ENCODE results near the gene ALKBH6.
"Not testable (repeated sequence)": the region's sequence is repeated elsewhere in the genome, so short reads cannot be mapped to it uniquely, and the experiment has no call there.

The ALKBH6 gene

GRCh38 chr19:36043952-36044351 is 29.9 kb upstream of the ALKBH6 start:
- TF ChIP-seq ZNF274 (IDR thresholded peaks at IDR 0.05; ENCODE audit: low read depth, low read length): no peak
- H3K4me3 ChIP-seq (ENCODE audit: low read length): no peak overlapping the region

DNA sequence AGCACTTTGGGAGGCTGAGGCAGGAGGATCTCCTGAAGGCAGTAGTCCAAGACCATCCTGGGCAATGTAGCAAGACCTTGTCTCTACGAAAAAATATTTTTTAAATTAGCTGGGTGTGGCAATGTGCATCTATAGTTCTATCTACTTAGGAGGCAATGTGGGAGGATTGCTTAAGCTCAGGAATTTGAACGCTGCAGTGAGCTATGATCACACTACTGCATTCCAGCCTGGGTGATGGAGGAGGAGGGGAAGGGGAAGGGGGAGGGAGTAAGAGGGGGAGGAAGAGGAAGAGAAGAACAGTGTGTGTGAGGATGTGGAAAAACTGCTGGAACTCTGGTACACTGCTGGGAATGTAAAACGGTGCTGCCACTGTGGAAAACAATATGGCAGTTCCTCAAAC is 27.8 kb upstream of the ALKBH6 start:
- TF ChIP-seq ZNF274 (IDR thresholded peaks at IDR 0.05; ENCODE audit: low read depth, low read length): no peak
- H3K4me3 ChIP-seq (ENCODE audit: low read length): no peak overlapping the region

GRCh38 chr19:36041092-36041491 is 27.1 kb upstream of the ALKBH6 start:
- not testable (repeated sequence) for H3K4me3 ChIP-seq (ENCODE audit: low read length)

DNA sequence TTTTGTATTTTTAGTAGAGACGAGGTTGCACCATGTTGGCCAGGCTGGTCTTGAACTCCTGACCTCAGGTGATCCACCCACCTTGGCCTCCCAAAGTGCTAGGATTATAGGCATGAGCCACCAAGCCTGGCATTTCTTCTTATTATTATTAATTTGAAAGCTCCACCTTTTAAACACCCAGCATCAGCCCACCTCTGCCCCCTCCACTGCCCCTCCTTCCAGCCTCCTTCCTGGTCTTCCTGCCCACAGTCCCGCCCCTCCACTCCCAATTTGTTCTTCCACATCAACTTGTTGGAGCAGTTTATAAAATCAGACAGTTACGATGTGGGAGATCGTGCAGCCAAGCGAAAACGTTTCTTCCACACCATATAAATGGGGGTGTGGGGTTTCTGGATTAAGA is 26.5 kb upstream of the ALKBH6 start:
- TF ChIP-seq ZNF274 (IDR thresholded peaks at IDR 0.05; ENCODE audit: low read depth, low read length): no peak
- H3K4me3 ChIP-seq (ENCODE audit: low read length): no peak overlapping the region

DNA sequence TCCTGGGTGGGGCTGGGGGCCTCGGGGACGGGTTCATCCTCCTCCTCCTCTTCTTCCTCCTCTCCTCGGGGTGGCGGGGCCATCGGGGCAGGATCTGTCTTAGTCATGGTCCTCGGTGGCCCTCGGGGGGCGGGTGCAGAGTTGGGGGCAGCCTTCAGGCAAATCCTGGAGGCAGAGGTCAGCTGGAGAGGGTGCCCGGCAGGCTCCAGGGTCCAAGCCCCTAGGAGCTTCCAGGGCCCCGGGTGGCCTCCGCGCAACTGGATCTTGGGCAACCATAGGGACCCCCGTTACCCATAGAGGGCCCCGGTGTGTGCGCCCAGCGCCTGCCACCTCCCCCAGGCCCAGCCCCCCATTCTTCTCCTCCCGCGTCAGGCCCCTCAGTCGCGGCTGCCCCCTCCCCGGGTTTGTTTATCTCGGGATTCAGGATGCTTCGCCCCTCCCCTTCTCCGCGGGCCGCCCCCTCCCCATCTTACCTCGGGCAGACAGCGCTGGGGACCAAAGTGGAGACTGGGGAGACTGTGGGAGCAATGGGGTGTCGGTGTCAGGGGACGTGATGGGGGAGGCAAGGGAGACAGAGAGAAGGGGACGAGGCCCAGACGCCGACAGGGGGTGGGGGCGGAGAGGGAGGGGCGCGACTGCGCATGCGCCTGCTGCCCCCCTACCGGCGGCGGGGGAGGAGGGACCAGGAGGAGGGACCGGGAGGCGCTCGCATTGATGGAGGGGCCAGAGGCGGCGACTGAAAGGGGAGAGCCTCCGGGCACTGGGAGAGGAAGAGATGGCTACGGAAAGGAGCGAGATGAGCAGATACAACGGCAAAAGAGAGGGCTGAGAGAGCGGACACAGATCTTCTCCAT is 18.5 kb upstream of the ALKBH6 start, which contains the start of gene CLIP3:
CLIP3 (minus strand) TSS at position 623 of the 854 bp plus-strand sequence; CDS start at position 107, 516 bp downstream.
- H3K4me3 ChIP-seq (ENCODE audit: low read length): peak within 1 kb of the TSS; percentile 5; the same call in 1 of the 2 replicates
- TF ChIP-seq ZNF274 (IDR thresholded peaks at IDR 0.05; ENCODE audit: low read depth, low read length): no peak

DNA sequence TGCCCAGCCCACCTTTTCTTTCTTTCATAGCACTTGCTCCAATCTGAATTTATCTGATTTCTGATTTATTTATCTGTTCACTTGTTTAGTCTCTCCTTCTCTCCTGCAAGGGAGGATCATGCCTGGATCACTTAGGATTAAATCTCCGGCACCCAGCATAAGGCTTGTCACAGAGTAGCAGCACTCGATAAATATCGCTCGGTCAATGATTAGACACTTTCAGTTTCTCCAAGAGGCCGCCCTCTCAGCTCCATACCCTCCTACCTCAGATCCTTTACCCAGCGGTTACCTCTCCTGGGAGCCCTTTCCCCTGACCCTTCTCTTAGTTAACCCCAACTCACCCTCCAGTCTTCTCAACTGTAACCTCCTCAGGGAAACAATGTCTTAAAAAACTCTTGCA is 17.3 kb upstream of the ALKBH6 start:
- no peak overlapping the region for H3K4me3 ChIP-seq (ENCODE audit: low read length)
- no peak for TF ChIP-seq ZNF274 (IDR thresholded peaks at IDR 0.05; ENCODE audit: low read depth, low read length)

GRCh38 chr19:36030264-36031148 is 16.5 kb upstream of the ALKBH6 start:
- TF ChIP-seq ZNF274 (IDR thresholded peaks at IDR 0.05; ENCODE audit: low read depth, low read length): no peak
- no peak overlapping the region for H3K4me3 ChIP-seq (ENCODE audit: low read length)

- no peak for TF ChIP-seq ZNF274 (IDR thresholded peaks at IDR 0.05; ENCODE audit: low read depth, low read length)
- no peak overlapping the region for H3K4me3 ChIP-seq (ENCODE audit: low read length)
Measured at GRCh38 chr19:36028313-36029041, 14.5 kb upstream of the ALKBH6 start.

DNA sequence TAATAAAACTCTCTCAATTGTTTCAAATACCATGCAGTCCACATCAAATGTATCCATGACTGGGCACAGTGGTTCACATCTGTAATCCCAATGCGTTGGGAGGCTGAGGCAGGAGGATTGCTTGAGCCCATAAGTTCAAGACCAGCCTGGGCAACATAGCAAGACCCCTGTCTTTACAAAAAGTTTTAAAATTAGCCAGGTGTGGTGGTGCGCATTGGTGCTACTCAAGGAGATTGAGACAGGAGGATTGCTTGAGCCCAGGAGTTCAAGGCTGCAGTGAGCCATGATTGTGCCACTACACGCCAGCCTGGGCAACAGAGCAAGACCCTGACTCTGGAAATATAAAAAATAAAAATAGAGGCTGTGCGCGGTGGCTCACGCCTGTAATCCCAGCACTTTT is 13.7 kb upstream of the ALKBH6 start:
- H3K4me3 ChIP-seq (ENCODE audit: low read length): no peak overlapping the region
- no peak for TF ChIP-seq ZNF274 (IDR thresholded peaks at IDR 0.05; ENCODE audit: low read depth, low read length)

DNA sequence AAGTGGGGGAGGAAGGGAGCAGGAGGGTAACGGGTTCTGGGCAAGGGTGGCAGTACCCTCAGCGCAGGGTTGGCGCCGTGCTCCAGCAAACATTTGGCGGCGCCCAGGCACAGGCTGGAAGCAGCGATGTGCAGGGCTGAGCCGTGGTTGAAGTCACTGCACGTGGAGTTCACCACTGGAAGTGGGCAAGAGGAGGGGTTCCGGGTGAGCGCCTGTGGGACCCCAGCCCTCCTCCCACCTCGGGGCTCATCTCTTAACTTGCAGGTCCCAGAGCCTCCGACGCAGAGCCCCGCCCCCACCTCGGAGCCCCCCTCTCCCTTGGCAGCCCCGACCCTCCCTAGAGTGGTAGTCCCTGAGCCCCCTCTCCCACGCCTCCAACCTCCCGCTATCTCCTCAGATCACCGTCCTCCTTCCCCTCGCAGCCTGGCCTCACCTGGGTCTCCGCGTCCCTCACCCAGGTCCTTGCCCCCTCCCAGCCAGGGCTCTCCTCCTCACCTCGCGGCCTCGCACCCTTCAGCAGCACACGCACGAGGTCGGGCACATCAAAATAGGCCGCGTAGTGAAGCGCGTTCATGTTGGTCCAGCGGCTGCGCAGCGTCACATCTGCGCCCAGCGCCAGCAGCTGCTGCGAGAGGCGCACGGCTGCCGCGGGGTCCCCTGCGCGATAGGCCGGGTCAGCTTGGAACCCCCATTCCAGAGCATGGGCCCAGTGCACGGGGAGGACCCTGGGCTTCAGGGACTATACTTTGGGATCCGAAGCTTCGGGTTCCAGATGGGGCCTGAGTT is 12.3 kb upstream of the ALKBH6 start:
- no peak for TF ChIP-seq ZNF274 (IDR thresholded peaks at IDR 0.05; ENCODE audit: low read depth, low read length)
- no peak overlapping the region for H3K4me3 ChIP-seq (ENCODE audit: low read length)

DNA sequence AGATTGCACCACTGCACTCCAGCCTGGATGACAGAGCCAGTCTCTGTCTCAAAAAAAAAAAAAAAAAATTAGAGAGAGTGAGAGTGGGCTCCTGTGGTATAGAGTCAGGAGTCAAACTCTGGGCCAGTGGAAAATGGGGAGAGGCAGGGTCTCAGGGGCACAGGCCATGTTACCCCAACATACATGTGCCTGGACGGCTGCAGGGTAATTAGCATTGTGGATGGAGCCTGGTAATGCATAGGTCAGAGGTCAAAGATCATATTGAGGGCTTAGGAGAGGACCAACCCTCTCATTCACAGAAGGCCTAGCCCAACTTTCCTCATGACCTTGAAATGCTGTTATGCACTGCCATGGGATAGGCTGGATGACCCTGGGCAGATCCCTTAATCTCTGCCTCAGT is 11.5 kb upstream of the ALKBH6 start:
- H3K4me3 ChIP-seq (ENCODE audit: low read length): no peak overlapping the region
- TF ChIP-seq ZNF274 (IDR thresholded peaks at IDR 0.05; ENCODE audit: low read depth, low read length): no peak

DNA sequence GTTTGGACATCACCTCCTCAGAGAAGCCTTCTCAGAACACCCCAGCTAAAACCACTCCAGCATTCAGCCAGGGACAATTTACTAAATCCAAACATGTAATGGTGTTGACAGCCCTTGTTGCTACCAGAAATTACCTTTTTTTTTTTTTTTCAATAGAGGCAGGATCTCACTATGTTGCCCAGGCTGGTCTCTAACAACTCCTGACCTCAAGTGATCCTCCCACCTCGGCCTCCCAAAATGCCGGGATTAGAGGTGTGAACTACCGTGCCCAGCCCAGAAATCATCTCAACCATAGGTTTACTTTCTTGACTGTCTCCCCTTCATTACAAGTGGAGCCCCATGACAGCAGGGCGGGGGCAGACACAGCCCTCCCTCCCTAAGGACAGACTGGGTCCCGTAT is 9.4 kb upstream of the ALKBH6 start:
- no peak for TF ChIP-seq ZNF274 (IDR thresholded peaks at IDR 0.05; ENCODE audit: low read depth, low read length)
- H3K4me3 ChIP-seq (ENCODE audit: low read length): no peak overlapping the region

DNA sequence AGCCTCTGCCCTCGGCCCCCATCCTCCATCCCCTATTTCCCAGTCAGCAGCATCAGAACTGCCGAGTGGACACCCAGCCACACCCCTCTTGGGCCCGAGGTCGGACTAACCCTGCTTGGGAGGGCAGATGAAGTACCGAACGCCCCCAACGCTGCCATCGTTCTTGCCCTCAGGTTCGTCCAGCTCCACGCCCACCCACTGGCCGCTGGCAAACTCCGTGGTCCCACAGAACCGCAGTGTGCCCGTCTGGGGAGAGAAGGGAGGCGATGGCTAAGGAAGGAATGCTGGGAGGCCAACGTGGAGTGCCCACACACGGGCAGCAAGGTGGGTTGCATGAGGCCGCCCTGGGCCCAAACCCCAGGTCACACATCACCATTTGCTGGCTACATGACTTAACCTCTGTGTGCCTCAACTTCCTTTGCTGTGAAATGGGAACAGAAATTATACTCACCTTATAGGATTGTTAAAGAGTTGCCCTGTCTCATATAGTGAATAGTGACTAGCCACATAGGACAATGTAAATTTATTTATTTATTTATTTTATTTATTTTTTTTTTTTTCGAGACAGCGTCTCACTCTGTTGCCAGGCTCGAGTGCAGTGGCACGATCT is 5.2 kb upstream of the ALKBH6 start:
- no peak overlapping the region for H3K4me3 ChIP-seq (ENCODE audit: low read length)
- TF ChIP-seq ZNF274 (IDR thresholded peaks at IDR 0.05; ENCODE audit: low read depth, low read length): no peak
